CD4-positive, alpha-beta T cell treated with Interleukin-15 for 4 hours (primary cell): Measurements from ENCODE around the gene AS3MT.
A peak's percentile ranks its signal among the peaks of the same experiment; 100 is the strongest.
"Not testable (repeated sequence)": the region's sequence is repeated elsewhere in the genome, so short reads cannot be mapped to it uniquely, and the experiment has no call there.

Experiments used
- DNase-seq: peaks from one replicate; pipeline ENCODE4 v3.0.0-alpha.2; 2020; ENCODE audit warnings: low spot score

Gene AS3MT

GRCh38 chr10:102869258-102870198 is at the start of gene AS3MT:
TSS of gene AS3MT (plus strand) at chr10:102869470. CDS start at chr10:102869593, 123 bp downstream.
- DNase-seq, result no peak

- not testable (repeated sequence) for DNase-seq
Measured at GRCh38 chr10:102820008-102820407, 49.3 kb upstream of the AS3MT start.

- DNase-seq, result no peak
Measured at GRCh38 chr10:102822222-102822621, 47.0 kb upstream of the AS3MT start.

- DNase-seq, result no peak
Measured at GRCh38 chr10:102824664-102825063, 44.6 kb upstream of the AS3MT start.

- no peak for DNase-seq
Measured at GRCh38 chr10:102826148-102826796, 43.0 kb upstream of the AS3MT start.

- DNase-seq, result no peak
Measured at GRCh38 chr10:102827597-102827975, 41.7 kb upstream of the AS3MT start.

- DNase-seq, result no peak
Measured at GRCh38 chr10:102831322-102832071, 37.8 kb upstream of the AS3MT start.

GRCh38 chr10:102832248-102832647 is 37.0 kb upstream of the AS3MT start:
- no peak for DNase-seq

GRCh38 chr10:102832987-102833386 is 36.3 kb upstream of the AS3MT start:
- no peak for DNase-seq

- DNase-seq, result no peak
Measured at GRCh38 chr10:102834143-102834542, 35.1 kb upstream of the AS3MT start.

GRCh38 chr10:102835007-102835482 is 34.2 kb upstream of the AS3MT start:
- DNase-seq, result peak; percentile 72

GRCh38 chr10:102837230-102837721 is 32.0 kb upstream of the AS3MT start, which contains the start of gene CYP17A1:
TSS of gene CYP17A1 (minus strand) at chr10:102837413. CDS start at chr10:102837361, 52 bp downstream.
- no peak for DNase-seq

GRCh38 chr10:102838276-102838927 is 30.9 kb upstream of the AS3MT start:
- DNase-seq, result not testable (repeated sequence)

- no peak for DNase-seq
Measured at GRCh38 chr10:102841827-102842345, 27.4 kb upstream of the AS3MT start.

GRCh38 chr10:102843139-102843538 is 26.1 kb upstream of the AS3MT start:
- DNase-seq, result not testable (repeated sequence)

- not testable (repeated sequence) for DNase-seq
Measured at GRCh38 chr10:102844190-102844776, 25.0 kb upstream of the AS3MT start.

- no peak for DNase-seq
Measured at GRCh38 chr10:102845352-102845902, 23.8 kb upstream of the AS3MT start.

GRCh38 chr10:102850025-102850518 is 19.2 kb upstream of the AS3MT start:
- no peak for DNase-seq

GRCh38 chr10:102853237-102853636 is 16.0 kb upstream of the AS3MT start:
- DNase-seq, result not testable (repeated sequence)

GRCh38 chr10:102855731-102856436 is 13.4 kb upstream of the AS3MT start:
- not testable (repeated sequence) for DNase-seq
